Smooth muscle cell (in vitro differentiated cells): ENCODE data around the gene CNTN5. TPM values are rescaled to one million over a fixed set of nuclear protein-coding genes. Genes with fewer than 3 reads are reported as not detected.

Experiments used
- DNase-seq: peaks from one replicate; lab custom pipeline; 2025; ENCODE audit not compliant: unreplicated experiment; lab: John Stamatoyannopoulos, UW
- H2AFZ ChIP-seq: fragments of 200-600 bp; sonication (generic); 2 replicates; pipeline ENCODE4 v1.6.0; 2016; ENCODE audit warnings: antibody characterized with exemption, low read depth, mild to moderate bottlenecking
- H3F3A ChIP-seq: fragments of 200-600 bp; sonication (generic); 2 replicates; pipeline ENCODE4 v1.6.0; 2017; ENCODE audit warnings: antibody characterized with exemption, low read depth
- H3K27ac ChIP-seq: fragments of 200-600 bp; sonication (generic); 2 replicates; pipeline ENCODE4 v1.5.1; 2016; ENCODE audit warnings: low read depth, mild to moderate bottlenecking
- H3K27me3 ChIP-seq: fragments of 200-600 bp; sonication (generic); 2 replicates; pipeline ENCODE4 v1.6.1; 2016; ENCODE audit warnings: low read depth, mild to moderate bottlenecking
- H3K36me3 ChIP-seq: fragments of 200-600 bp; sonication (generic); 2 replicates; pipeline ENCODE4 v1.5.1; 2016; ENCODE audit warnings: low read depth
- H3K4me1 ChIP-seq: fragments of 200-600 bp; sonication (generic); 2 replicates; pipeline ENCODE4 v1.5.1; 2016; ENCODE audit warnings: low read depth
- H3K4me2 ChIP-seq: fragments of 200-600 bp; sonication (generic); 2 replicates; pipeline ENCODE4 v1.6.0; 2016; ENCODE audit warnings: mild to moderate bottlenecking
- H3K4me3 ChIP-seq: fragments of 200-600 bp; sonication (generic); 2 replicates; pipeline ENCODE4 v1.5.1; 2016; ENCODE audit warnings: mild to moderate bottlenecking
- H3K79me2 ChIP-seq: fragments of 200-600 bp; sonication (generic); 2 replicates; pipeline ENCODE4 v1.6.0; 2016; ENCODE audit warnings: low read depth, mild to moderate bottlenecking
- H3K9ac ChIP-seq: fragments of 200-600 bp; sonication (generic); 2 replicates; pipeline ENCODE4 v1.6.0; 2016; ENCODE audit warnings: low read depth
- H3K9me3 ChIP-seq: fragments of 200-600 bp; sonication (generic); replicated peaks from 2 replicates; pipeline ENCODE4 v1.5.1; 2016; ENCODE audit warnings: low read depth
- H4K20me1 ChIP-seq: fragments of 200-600 bp; sonication (generic); 2 replicates; pipeline ENCODE4 v1.6.0; 2016; ENCODE audit warnings: low read depth
- CTCF ChIP-seq: fragments of 200-600 bp; sonication (generic); IDR thresholded peaks from 2 replicates; pipeline ENCODE4 v1.5.1; 2017; ENCODE audit warnings: borderline replicate concordance, mild to moderate bottlenecking, antibody characterized with exemption; ENCODE audit not compliant: insufficient read depth, poor library complexity, severe bottlenecking
- WGBS: methylation state at CpG from one replicate; pipeline ENCODE4 v1.1.7; 2016; ENCODE audit warnings: low lambda C conversion rate; 5-methylcytosine and 5-hydroxymethylcytosine counted together
- polyA plus RNA-seq: library from polyadenylated mRNA; unstranded; fragments of >200 nt; fragmentation: Nextera tagmentation; extraction: Ambion mirVana; gene quantifications from 2 replicates; pipeline ENCODE4 v1.2.1, GENCODE V29; 2016
- total RNA-seq: library from RNA; depleted of rRNA; stranded (reverse); fragments of >200 nt; gene quantifications from 2 replicates; pipeline ENCODE4 v1.2.3, GENCODE V29; 2014

The CNTN5 gene
- total and polyA plus RNA-seq, 2 experiments from 2014 or later = 0.97 to 3.1 TPM

DNA sequence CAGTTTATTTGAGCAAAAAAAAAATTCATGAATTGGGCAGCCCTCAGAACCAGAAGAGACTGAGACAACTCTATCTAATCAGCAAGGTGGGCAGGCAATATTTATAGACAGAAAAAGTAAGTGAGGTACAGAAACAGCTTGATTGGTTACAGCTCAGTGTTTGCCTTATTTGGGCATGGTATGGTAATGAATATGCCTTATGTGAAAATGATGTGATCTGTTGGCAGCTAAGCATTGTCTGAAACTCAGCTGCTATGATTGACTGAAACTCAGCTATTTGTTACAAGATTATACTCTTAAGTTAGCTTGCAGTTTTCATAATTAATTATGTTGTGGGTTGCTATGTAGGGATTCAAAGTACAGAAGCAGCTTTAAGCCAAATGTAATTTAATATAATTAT lies 127.6 kb downstream of the CNTN5 start:
- Histone ChIP-seq H2AFZ (no peak overlapping the region), H3K79me2 (no peaks in the 10 kb centered on the region), H3K9me3 (no peaks in the 10 kb centered on the region), H3K27ac (no peak overlapping the region), H3F3A (no peaks in the 10 kb centered on the region), H3K36me3 (no peaks in the 10 kb centered on the region), H4K20me1 (no peaks in the 10 kb centered on the region), H3K4me2 (no peak overlapping the region), H3K27me3 (no peaks in the 10 kb centered on the region), H3K4me3 (no peak overlapping the region), H3K4me1 (no peaks in the 10 kb centered on the region), H3K9ac (no peak overlapping the region)
- no peak for DNase-seq
- TF ChIP-seq CTCF = no peak

- no peaks in the 10 kb centered on the region for H3K36me3 ChIP-seq
- no peak overlapping the region for H2AFZ ChIP-seq
- no peaks in the 10 kb centered on the region for H3K27me3 ChIP-seq
- H3K4me3 ChIP-seq = no peak overlapping the region
- H3K4me2 ChIP-seq = no peak overlapping the region
- no peaks in the 10 kb centered on the region for H3K9me3 ChIP-seq
- H3K4me1 ChIP-seq = no peaks in the 10 kb centered on the region
- no peak for DNase-seq
- TF ChIP-seq CTCF = no peak
- no peak overlapping the region for H3K27ac ChIP-seq
- no peaks in the 10 kb centered on the region for H4K20me1 ChIP-seq
- no peaks in the 10 kb centered on the region for H3K79me2 ChIP-seq
- no peaks in the 10 kb centered on the region for H3F3A ChIP-seq
- H3K9ac ChIP-seq = no peak overlapping the region
- WGBS = 94% methylated on average over 5 of the region's 5 CpGs
Observed at GRCh38 chr11:99154277-99154676, 133.5 kb downstream of the CNTN5 start.

GRCh38 chr11:99160447-99160846 lies 139.7 kb downstream of the CNTN5 start:
- no peaks in the 10 kb centered on the region for H3K27me3 ChIP-seq
- H4K20me1 ChIP-seq = no peaks in the 10 kb centered on the region
- H3K9ac ChIP-seq = no peak overlapping the region
- no peaks in the 10 kb centered on the region for H3K79me2 ChIP-seq
- H3K4me1 ChIP-seq = no peaks in the 10 kb centered on the region
- no peak for DNase-seq
- no peak overlapping the region for H3K4me3 ChIP-seq
- TF ChIP-seq CTCF = no peak
- H3K4me2 ChIP-seq = no peak overlapping the region
- 88% methylated on average over 2 of the region's 2 CpGs for WGBS
- H3K36me3 ChIP-seq = no peaks in the 10 kb centered on the region
- no peak overlapping the region for H2AFZ ChIP-seq
- H3K27ac ChIP-seq = no peak overlapping the region
- H3F3A ChIP-seq = no peaks in the 10 kb centered on the region
- H3K9me3 ChIP-seq = no peaks in the 10 kb centered on the region

GRCh38 chr11:99162819-99163218 lies 142.1 kb downstream of the CNTN5 start:
- Histone ChIP-seq H3K9ac (no peak overlapping the region), H3K9me3 (no peaks in the 10 kb centered on the region), H3K4me3 (no peak overlapping the region), H3K27me3 (no peaks in the 10 kb centered on the region), H3K36me3 (no peaks in the 10 kb centered on the region), H3K4me1 (no peaks in the 10 kb centered on the region), H3K79me2 (no peaks in the 10 kb centered on the region), H4K20me1 (no peaks in the 10 kb centered on the region), H3F3A (no peaks in the 10 kb centered on the region), H2AFZ (no peak overlapping the region), H3K27ac (no peak overlapping the region), H3K4me2 (no peak overlapping the region)
- no peak for DNase-seq
- 92% methylated on average over 5 of the region's 5 CpGs for WGBS
- no peak for TF ChIP-seq CTCF
